Measurements from ENCODE around the gene IRF8. TPM values are rescaled to one million over a fixed set of nuclear protein-coding genes. Genes with fewer than 3 reads are reported as not detected.
"Not testable (repeated sequence)": the region's sequence is repeated elsewhere in the genome, so short reads cannot be mapped to it uniquely, and the experiment has no call there.

IRF8 gene
- total RNA-seq, 1 donor from 2014 or later, result 112 TPM

- no peak for DNase-seq (ENCODE audit: low spot score)
Measured at GRCh38 chr16:85891776-85892166, 7.2 kb upstream of the IRF8 start.

GRCh38 chr16:85892760-85893159 is 6.2 kb upstream of the IRF8 start:
- DNase-seq (ENCODE audit: low spot score), result no peak

GRCh38 chr16:85894266-85894665 is 4.7 kb upstream of the IRF8 start:
- DNase-seq (ENCODE audit: low spot score), result no peak

GRCh38 chr16:85897382-85897781 is 1.6 kb upstream of the IRF8 start:
- no peak for DNase-seq (ENCODE audit: low spot score)

GRCh38 chr16:85899444-85899843 is 482 bp downstream of the IRF8 start:
- DNase-seq (ENCODE audit: low spot score), result no peak

GRCh38 chr16:85900027-85900792 is 1.2 kb downstream of the IRF8 start:
- DNase-seq (ENCODE audit: low spot score), result no peak

- no peak for DNase-seq (ENCODE audit: low spot score)
Measured at GRCh38 chr16:85901110-85901509, 2.1 kb downstream of the IRF8 start.

GRCh38 chr16:85901773-85902365 is 2.9 kb downstream of the IRF8 start:
- no peak for DNase-seq (ENCODE audit: low spot score)

- no peak for DNase-seq (ENCODE audit: low spot score)
Measured at GRCh38 chr16:85902366-85903155, 3.6 kb downstream of the IRF8 start.

GRCh38 chr16:85903559-85903958 is 4.6 kb downstream of the IRF8 start:
- DNase-seq (ENCODE audit: low spot score), result no peak

GRCh38 chr16:85905110-85906095 is 6.4 kb downstream of the IRF8 start:
- DNase-seq (ENCODE audit: low spot score), result no peak

GRCh38 chr16:85906349-85906748 is 7.4 kb downstream of the IRF8 start:
- DNase-seq (ENCODE audit: low spot score), result no peak

GRCh38 chr16:85907231-85907630 is 8.3 kb downstream of the IRF8 start:
- not testable (repeated sequence) for DNase-seq (ENCODE audit: low spot score)

GRCh38 chr16:85908444-85908843 is 9.5 kb downstream of the IRF8 start:
- no peak for DNase-seq (ENCODE audit: low spot score)

- no peak for DNase-seq (ENCODE audit: low spot score)
Measured at GRCh38 chr16:85908889-85909589, 10.1 kb downstream of the IRF8 start.

- DNase-seq (ENCODE audit: low spot score), result no peak
Measured at GRCh38 chr16:85909932-85910853, 11.2 kb downstream of the IRF8 start.

- no peak for DNase-seq (ENCODE audit: low spot score)
Measured at GRCh38 chr16:85910854-85911247, 11.9 kb downstream of the IRF8 start.

GRCh38 chr16:85911251-85911930 is 12.4 kb downstream of the IRF8 start:
- DNase-seq (ENCODE audit: low spot score), result no peak

Measured in mesenteric fat pad (tissue), 1 donor.